ENCODE measurements around the gene PROCA1. TPM values are rescaled to one million over a fixed set of nuclear protein-coding genes. Genes with fewer than 3 reads are reported as not detected.

Gene PROCA1
- total and polyA plus RNA-seq, 9 of the 15 experiments (the other 6 are each of a cell fraction or from before 2014, with no cell fraction given): 0.78 to 16.2 (median 5.6) TPM

DNA sequence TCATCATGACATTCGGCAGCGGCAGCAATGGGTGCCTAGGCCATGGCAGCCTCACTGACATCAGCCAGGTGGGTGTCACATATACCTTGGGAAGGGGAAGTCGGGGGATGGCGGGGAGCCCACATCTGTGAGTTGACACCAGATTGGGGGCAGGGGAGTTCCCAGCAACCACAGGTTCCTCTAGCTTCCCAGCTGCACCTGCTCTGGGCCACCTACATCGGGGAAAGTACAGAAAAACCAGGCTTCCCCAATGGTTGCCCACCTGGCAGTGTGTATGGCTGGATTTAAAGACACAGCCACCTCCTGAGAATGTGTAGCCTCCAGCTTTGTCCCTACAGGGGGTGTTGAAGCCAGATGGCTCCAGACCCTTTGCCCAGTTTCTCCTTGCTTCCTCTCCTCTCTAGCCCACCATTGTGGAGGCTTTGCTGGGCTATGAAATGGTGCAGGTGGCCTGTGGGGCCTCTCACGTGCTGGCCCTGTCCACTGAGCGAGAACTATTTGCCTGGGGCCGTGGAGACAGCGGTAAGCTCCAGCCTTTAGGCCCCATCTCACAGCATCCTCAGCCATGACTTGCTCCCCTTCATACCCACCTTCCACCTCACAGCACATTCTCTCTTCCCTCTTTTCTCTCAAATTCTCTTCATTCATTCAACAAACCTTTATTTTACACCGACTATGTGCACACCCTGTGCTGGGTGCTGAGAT, 27.1 kb upstream of the PROCA1 start (continued):
- TF ChIP-seq CHD7 (IDR thresholded peaks at IDR 0.05; ENCODE audit: low read depth, low read length) (no peak), PHF21A (IDR thresholded peaks at IDR 0.05; ENCODE audit: borderline replicate concordance, low read depth) (no peak), ETS2 (tag; IDR thresholded peaks at IDR 0.05; ENCODE audit: borderline replicate concordance, poor library complexity, severe bottlenecking) (no peak)
